Breast epithelium (tissue), 3 donors: ENCODE results near the gene SNRNP27.

Experiments
- POLR2A ChIP-seq: fragments of 450-650 bp; IDR thresholded peaks from one replicate; pipeline ENCODE4 v1.6.1; 2016; ENCODE audit warnings: antibody characterized with exemption, mild to moderate bottlenecking, moderate library complexity
- POLR2AphosphoS5 ChIP-seq, 3 donors: sonication (generic); formaldehyde crosslinking; IDR thresholded peaks; one replicate each; pipeline ENCODE4 v1.6.1; 2017; ENCODE audit warnings: antibody characterized with exemption in 3 of 3
- TF ChIP-seq, protein P1 (sequence below), 3 donors: fragments of 450-650 bp; IDR thresholded peaks; one replicate each; pipeline ENCODE4 v1.5.1; 2016 to 2017; ENCODE audit warnings: antibody characterized with exemption in 3 of 3, mild to moderate bottlenecking in 3 of 3, moderate library complexity in 3 of 3

DNA sequence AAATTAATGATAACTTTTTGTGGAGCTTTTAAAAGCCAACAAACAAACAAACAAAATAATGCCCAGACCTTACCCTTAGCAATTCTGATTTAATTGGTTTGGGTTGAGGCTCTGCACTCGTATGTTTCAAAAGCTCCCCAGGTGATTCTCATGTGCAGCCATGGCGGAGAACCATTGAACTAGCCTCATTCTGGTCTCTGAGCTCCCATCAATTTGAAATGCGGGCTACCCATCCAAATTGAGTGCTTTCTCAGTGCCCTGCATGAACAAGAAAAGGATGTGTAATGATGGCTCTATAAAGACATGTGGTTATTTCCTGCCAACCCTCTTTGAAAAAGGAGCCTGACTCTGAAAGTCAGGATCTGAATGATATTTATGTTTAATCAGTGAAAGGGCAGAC lies 29.4 kb downstream of the SNRNP27 start:
- TF ChIP-seq, protein P1, sequence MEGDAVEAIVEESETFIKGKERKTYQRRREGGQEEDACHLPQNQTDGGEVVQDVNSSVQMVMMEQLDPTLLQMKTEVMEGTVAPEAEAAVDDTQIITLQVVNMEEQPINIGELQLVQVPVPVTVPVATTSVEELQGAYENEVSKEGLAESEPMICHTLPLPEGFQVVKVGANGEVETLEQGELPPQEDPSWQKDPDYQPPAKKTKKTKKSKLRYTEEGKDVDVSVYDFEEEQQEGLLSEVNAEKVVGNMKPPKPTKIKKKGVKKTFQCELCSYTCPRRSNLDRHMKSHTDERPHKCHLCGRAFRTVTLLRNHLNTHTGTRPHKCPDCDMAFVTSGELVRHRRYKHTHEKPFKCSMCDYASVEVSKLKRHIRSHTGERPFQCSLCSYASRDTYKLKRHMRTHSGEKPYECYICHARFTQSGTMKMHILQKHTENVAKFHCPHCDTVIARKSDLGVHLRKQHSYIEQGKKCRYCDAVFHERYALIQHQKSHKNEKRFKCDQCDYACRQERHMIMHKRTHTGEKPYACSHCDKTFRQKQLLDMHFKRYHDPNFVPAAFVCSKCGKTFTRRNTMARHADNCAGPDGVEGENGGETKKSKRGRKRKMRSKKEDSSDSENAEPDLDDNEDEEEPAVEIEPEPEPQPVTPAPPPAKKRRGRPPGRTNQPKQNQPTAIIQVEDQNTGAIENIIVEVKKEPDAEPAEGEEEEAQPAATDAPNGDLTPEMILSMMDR (IDR thresholded peaks at IDR 0.05): no peak
- TF ChIP-seq POLR2AphosphoS5 (IDR thresholded peaks at IDR 0.05) (no peak), POLR2A (no peak)
